ENCODE data around the gene AIG1.

AIG1 gene

GRCh38 chr6:143271024-143271423 is 210.3 kb downstream of the AIG1 start:
- in situ Hi-C loops (cut with MboI; ENCODE audit: low sequenced_read_pairs, unreplicated experiment) = no loop called here
- no peak for DNase-seq (ENCODE audit: low spot score)

GRCh38 chr6:143276436-143276835 is 215.7 kb downstream of the AIG1 start:
- no peak for TF ChIP-seq CTCF (IDR thresholded peaks at IDR 0.05; ENCODE audit: borderline replicate concordance, control extremely low read depth, extremely low read depth, insufficient read depth, missing control alignments)
- in situ Hi-C loops (cut with MboI; ENCODE audit: low sequenced_read_pairs, unreplicated experiment) = loop anchor here (25.0 kb wide), 1 partner anchor 589 kb away; no protein-coding TSS in a partner anchor
- peak; percentile 48 for DNase-seq (ENCODE audit: low spot score)

More at GRCh38 chr6:143271024-143271423, 210.3 kb downstream of the AIG1 start:
- TF ChIP-seq CTCF (IDR thresholded peaks at IDR 0.05; ENCODE audit: borderline replicate concordance, control extremely low read depth, extremely low read depth, insufficient read depth, missing control alignments) = no peak

DNA sequence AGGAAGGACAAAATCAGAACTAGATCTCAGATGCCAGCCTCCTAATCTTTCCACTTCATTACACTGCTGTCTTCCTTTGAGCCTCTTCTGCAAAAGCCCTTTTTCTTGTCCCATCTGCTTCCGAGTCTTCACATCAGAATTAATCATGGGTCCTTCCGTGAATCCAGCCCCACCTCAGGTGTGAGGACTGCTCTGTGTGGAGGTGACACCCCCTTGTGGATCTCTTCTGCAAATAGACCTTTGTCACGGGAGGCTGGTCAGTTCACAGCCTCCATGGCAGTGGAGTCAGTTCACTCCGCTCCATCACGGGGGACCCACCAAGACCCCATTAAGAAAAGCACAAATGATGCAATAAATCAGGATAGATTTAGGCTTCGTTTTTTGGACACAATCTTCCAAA is 218.7 kb downstream of the AIG1 start:
- in situ Hi-C loops (cut with MboI; ENCODE audit: low sequenced_read_pairs, unreplicated experiment) = loop anchor here (25.0 kb wide), 1 partner anchor 592 kb away; no protein-coding TSS in a partner anchor
- peak; percentile 27 for TF ChIP-seq CTCF (IDR thresholded peaks at IDR 0.05; ENCODE audit: borderline replicate concordance, control extremely low read depth, extremely low read depth, insufficient read depth, missing control alignments)
- DNase-seq (ENCODE audit: low spot score) = peak; percentile 29

- DNase-seq (ENCODE audit: low spot score) = no peak
- no peak for TF ChIP-seq CTCF (IDR thresholded peaks at IDR 0.05; ENCODE audit: borderline replicate concordance, control extremely low read depth, extremely low read depth, insufficient read depth, missing control alignments)
- in situ Hi-C loops (cut with MboI; ENCODE audit: low sequenced_read_pairs, unreplicated experiment) = loop anchor here (25.0 kb wide), 1 partner anchor 597 kb away; no protein-coding TSS in a partner anchor
These were observed 223.4 kb downstream of the AIG1 start for GRCh38 chr6:143283887-143284645.

- in situ Hi-C loops (cut with MboI; ENCODE audit: low sequenced_read_pairs, unreplicated experiment) = loop anchor here (25.0 kb wide), 1 partner anchor 599 kb away; no protein-coding TSS in a partner anchor
- TF ChIP-seq CTCF (IDR thresholded peaks at IDR 0.05; ENCODE audit: borderline replicate concordance, control extremely low read depth, extremely low read depth, insufficient read depth, missing control alignments) = no peak
- DNase-seq (ENCODE audit: low spot score) = no peak
These were observed 225.6 kb downstream of the AIG1 start for GRCh38 chr6:143286251-143286795.

DNA sequence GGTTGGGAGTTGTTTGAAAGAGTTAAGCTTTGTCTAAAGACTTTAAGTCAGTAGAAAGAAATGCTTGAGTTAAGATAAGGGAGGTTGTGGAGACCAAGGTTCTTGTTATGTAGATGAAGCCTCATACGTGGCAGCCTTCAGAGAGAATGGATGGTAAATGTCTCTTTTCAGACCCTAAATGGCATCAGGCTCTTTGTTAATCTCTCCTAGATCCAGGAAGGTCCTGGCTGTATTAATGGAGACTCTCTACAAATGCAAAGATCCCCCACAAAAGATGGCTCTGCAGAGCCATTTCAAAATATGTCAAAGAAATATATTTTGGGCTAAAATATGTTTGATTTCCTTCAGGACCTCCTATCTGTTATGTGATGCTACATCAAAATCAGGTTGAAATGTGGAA is 228.2 kb downstream of the AIG1 start:
- in situ Hi-C loops (cut with MboI; ENCODE audit: low sequenced_read_pairs, unreplicated experiment) = loop anchor here (25.0 kb wide), 1 partner anchor 602 kb away; no protein-coding TSS in a partner anchor
- TF ChIP-seq CTCF (IDR thresholded peaks at IDR 0.05; ENCODE audit: borderline replicate concordance, control extremely low read depth, extremely low read depth, insufficient read depth, missing control alignments) = no peak
- no peak for DNase-seq (ENCODE audit: low spot score)
